Activated CD4-positive, alpha-beta T cell treated with anti-CD3 and anti-CD28 coated beads for 48 hours (primary cell): Measurements from ENCODE around the gene ITPKB.
"Not testable (repeated sequence)": the region's sequence is repeated elsewhere in the genome, so short reads cannot be mapped to it uniquely, and the experiment has no call there.

ENCODE experiments used
- DNase-seq: peaks from one replicate; pipeline ENCODE4 v3.0.0-alpha.2; 2020

Gene ITPKB

GRCh38 chr1:226617109-226617508 lies 122.0 kb downstream of the ITPKB start:
- no peak for DNase-seq

GRCh38 chr1:226616636-226617035 lies 122.4 kb downstream of the ITPKB start:
- DNase-seq: no peak

DNA sequence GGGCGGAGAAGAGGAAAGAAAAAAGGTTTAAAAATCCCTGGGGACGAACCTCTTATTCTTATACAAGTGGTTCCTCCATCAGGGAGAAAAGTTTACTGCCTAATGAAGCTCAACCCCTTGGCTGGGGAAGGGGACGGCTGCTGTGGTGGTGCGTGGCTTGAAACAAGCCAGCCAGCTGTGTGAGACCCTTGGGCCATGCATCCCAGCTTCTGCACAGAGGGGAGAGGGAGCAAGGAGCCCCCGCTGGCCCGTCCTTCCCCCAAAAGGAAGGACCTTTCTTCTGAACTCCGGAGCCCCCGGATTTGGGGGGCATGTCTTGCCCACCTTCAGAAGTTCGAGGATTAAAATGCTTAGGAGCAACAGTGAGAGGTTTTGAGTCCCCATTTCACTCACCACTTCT lies 123.2 kb downstream of the ITPKB start:
- no peak for DNase-seq

- not testable (repeated sequence) for DNase-seq
Measured at GRCh38 chr1:226611980-226612379, 127.1 kb downstream of the ITPKB start.

GRCh38 chr1:226611301-226611700 lies 127.8 kb downstream of the ITPKB start:
- no peak for DNase-seq

- DNase-seq: no peak
Measured at GRCh38 chr1:226610671-226611070, 128.4 kb downstream of the ITPKB start.

DNA sequence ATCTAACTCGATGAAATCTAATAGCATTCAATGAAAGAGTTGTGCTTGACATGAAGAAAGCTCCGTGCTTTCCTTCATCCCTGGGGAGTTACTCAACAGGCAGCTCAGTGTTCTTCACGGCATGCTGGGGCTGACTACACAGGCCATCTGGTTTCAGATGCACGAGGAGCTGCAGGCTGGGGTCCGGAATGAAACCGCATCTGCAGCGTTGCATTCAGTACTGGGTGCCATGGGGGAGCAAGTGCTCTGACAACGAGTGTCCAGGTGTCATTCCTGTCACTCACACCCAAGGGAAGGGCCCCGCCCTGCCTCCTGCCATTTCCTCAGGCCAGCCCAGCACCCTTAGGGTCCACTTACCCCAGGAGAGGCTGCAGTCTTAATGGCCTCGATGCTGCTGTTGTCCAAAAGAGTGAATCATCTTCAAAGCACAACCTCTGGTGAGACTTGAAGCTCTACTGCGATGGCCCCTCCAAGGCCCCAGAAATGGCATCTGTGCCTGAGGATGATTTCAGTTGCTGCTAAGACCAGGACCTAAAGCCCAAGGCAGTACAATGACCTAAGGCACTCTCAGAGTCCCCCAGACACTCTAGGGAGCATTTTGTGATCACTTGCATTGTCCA lies 129.1 kb downstream of the ITPKB start:
- no peak for DNase-seq

- peak; percentile 80 for DNase-seq
Measured at GRCh38 chr1:226608699-226609505, 130.2 kb downstream of the ITPKB start.

- DNase-seq: no peak
Measured at GRCh38 chr1:226607821-226608220, 131.3 kb downstream of the ITPKB start.

DNA sequence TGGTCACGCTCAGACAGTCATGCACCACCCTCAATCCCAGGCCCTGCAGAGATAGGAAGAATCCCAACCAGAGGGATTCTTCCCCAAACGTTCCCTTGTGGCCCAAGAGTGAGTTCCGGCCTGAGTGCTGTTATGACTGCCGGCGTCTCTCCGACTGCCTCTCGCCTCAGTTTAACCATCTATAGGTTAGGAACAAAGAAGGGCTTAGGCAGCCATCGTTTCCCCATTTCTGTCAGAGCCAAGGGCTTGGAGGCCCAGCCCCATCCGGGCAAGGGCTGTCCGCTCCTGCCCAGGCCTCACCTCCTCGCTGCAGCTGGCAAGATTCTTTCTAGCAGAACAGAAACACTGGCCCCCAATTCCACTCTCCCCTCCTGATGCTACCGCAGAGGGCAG lies 131.8 kb downstream of the ITPKB start:
- no peak for DNase-seq

DNA sequence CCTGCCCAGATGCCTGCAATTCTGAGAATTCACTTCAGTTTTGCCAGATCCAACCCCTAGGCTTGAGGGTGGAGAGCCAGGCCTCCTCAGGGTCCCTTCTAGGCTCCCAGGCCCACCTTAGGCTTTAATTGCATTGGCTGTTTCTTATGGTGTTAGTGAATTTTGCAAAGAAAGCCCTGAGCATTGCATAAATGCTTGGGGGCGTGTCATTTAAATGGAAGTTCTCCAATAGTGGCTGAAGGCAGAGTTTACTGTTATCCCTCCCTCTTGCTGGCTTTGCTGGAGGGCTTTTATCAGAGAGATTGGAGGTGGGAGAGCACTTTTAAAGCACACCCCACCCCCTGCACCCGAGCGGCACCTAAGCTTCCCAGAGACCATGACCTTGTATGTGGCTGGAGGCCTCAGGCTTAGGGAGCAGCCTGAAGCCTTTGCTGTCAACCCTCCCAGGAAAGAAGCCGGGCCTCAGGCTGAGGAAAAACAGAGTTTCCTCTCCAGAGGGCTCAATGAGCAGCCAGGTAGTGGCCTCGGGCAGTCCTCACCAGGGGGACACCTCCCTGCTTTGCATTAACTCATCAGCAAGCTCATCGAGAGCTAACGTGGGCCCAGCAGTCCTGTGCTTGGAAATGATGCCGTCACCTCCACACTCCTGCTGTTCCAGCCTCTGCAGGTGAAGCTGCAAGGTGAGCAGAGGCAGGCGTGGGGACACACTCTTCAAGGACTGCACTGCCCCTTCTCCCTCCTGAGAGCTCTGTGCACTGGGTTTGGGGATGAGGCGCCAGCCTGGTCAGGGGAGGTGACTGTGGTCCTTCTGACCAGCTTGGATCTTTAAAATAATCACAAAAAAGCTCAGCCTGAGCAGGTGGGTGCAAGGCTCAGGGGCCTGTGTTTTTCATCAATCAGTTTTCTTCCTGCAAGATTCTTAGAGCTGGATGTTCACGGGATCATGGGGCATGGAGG lies 132.5 kb downstream of the ITPKB start:
- DNase-seq: no peak

- DNase-seq: no peak
Measured at GRCh38 chr1:226605318-226605950, 133.6 kb downstream of the ITPKB start.

DNA sequence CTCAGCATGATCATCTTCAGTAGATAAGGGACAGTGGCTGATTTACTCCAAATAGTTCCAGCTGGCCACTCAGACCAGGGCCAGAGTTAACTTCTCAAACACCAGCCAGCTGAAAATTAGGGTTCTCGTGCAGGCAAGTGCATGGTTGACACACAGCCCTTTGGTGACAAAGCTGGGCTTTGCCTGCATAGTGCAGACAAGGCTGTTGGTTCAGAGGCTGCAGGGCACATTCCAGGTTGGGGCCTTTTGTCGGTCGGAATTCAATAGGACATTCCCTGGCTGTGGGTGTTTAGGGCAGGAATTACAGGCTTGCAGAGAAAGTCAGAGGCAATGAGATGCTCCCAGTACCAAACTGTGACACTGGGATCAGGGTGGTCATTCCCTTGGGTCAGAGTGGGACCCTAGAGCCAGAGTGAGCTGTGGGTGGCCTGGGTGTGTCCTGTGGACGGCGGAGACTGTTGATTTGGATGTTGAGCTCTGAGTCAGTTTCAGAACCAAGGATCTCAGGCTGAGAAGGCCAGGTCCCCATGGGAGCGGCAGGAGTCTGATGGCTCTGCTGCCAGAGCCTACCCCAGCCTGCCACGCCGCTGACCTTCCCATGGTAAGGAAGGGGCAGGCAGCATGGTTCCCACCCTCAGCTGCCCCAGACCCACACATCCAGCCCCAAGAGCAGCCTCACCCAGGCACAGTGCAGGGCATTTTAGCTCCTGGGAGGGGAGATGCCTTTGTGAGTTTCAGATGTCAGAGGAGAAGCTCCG lies 134.3 kb downstream of the ITPKB start:
- no peak for DNase-seq

GRCh38 chr1:226603858-226604559 lies 135.1 kb downstream of the ITPKB start:
- DNase-seq: no peak

DNA sequence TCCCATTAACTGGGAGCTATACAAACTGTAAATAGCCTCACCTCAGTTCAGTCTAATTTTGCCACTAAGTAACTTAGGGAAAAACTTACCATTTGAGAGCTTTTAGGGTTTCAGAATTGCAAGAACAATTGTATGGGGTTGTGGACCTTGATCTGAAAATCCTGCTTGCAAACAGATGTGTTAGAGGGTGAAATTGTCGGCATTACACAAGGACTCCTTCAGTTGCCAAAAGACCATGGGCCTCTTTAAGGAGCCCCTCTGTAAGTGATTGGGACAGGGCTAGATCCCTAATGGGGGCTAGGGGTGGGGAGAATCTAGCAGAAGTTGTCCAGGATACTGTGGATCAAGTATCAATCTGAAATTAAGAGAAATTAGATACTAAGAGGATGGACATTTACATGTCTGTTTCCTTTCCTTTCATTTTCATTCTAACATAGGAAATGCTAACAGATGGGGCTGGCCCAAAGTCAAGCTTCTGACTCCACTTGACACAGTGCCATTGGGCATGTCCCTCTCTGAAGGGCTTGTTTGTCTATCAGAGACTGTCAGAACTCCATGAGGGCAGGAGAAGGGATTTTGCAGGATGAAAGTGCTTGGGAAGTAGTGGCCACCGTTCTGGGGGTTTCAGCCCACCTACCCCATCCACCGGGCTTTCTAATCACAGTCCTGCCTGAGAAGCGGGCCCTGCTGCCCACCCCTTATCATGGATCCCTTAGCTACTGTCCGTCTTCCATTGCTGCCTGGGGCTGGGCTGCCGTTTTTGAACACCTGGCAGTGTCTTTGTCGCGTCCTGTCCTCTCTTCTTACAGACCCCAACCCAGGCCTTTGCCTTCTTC lies 135.8 kb downstream of the ITPKB start:
- no peak for DNase-seq

DNA sequence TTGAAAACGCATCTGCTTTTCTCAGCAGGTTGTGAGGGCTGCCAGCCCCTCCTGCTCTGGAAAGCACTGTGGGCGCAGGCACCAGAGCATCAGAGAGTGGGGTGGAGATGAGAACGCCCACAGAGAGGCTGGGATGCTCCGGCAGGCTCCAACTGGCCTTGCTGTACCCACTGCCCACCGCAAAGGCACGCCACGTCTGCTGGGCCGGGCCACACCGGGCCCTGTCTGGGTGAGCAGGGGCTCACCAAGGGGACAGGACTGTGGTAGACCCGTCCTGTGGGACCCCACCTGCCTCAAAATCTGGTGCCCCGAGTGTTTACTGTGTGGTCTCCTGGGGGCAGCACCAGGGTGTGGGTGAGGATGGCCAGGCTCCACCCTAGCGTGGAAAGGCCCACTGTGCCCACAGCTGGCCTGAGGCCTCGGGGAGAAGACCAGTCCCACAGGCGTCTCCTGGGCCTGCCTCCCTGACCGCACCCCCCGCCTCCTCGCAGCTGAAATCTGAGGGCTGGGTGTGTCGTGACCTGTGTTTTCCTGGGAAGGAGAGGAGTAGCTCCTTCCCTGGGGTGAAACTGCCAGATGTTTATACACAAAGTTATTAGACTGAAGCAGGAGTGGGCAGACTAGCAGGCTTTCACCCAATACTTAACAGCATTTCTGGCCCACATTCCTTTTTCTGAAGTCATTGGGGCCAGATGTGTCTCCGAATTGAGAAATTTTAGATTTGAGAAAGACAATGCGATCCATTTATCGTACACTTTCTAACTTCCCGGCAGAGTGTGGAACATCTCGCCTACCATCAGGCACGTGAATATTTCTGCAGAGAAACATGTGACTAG lies 136.7 kb downstream of the ITPKB start:
- DNase-seq: no peak

DNA sequence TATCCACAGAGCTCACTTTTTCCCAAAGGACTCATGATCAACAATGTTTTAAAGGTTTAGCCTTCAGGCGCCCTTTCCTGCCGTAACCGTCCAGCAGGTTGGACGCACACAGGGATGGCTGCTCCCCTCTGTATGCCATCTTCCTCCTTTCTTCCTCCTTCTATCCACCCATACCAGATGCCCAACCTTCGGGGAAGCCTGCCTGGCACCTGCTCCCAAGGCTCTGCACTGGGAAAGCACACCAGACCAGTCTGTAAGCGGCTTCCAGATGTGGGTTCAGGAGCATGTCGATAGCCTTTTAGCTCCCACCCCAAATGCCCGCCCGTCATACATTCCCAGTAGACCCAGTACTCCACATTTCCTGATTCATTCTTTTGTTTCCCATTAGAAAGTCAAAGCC lies 137.6 kb downstream of the ITPKB start:
- DNase-seq: no peak

DNA sequence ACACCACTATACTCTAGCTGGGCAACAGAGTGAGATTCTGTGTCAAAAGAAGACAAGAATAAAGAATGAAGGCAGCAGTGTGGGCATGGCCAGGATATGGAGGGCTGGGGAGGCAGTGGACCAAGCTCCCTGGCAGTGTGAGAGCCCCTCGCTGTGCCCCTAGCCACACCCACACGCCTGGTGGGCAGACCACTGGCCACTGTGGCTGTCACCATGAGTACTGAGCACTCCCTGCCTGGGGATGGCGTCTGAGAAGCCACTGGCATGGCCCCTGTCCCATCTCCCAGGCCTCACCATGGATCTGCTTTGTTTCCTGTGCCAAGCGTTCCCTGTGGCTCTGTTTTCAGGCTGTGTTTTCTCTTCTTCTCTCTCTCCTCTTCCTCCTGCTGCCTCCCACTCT lies 138.8 kb downstream of the ITPKB start:
- DNase-seq: no peak

GRCh38 chr1:226599636-226600238 lies 139.3 kb downstream of the ITPKB start:
- no peak for DNase-seq
